ENCODE data around the gene HRK.
"Not testable (repeated sequence)": the region's sequence is repeated elsewhere in the genome, so short reads cannot be mapped to it uniquely, and the experiment has no call there.

HRK gene

GRCh38 chr12:116814766-116815165, 66.5 kb downstream of the HRK start:
- DNase-seq: not testable (repeated sequence)

- no peak for DNase-seq
Observed at GRCh38 chr12:116813271-116814041, 67.8 kb downstream of the HRK start.

GRCh38 chr12:116812238-116812637, 69.0 kb downstream of the HRK start:
- no peak for DNase-seq

- DNase-seq: no peak
Observed at GRCh38 chr12:116808113-116809105, 72.8 kb downstream of the HRK start.

GRCh38 chr12:116807546-116807945, 73.7 kb downstream of the HRK start:
- no peak for DNase-seq

GRCh38 chr12:116806845-116807440, 74.3 kb downstream of the HRK start:
- no peak for DNase-seq
